ENCODE measurements around the gene BCAM. TPM values are rescaled to one million over a fixed set of nuclear protein-coding genes. Genes with fewer than 3 reads are reported as not detected.

BCAM gene
- total and polyA plus RNA-seq, 2 of the 4 experiments (the other 2 are of a cell fraction): 2.3 to 35.7 TPM

DNA sequence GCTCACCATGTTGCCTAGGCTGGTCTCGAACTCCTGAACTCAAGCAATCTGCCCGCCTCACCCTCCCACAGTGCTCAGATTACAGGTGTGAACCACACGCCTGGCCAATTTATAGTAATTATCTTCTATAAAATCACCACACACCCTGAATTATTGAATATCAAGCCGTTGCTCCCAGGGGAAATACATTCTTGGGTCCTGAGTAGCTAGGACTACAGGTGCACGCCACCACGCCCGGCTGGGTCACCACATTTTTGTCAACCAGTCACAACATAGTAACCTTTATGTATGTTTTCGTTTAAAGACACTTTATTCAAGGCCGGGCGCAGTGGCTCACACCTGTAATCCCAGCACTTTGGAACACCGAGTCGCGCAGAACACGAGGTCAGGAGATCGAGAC lies 22.9 kb upstream of the BCAM start:
- H3K9me3 ChIP-seq (ENCODE audit: control insufficient read depth, insufficient read depth, low read length): no peaks in the 10 kb centered on the region
- H2AK9ac ChIP-seq (replicated peaks; ENCODE audit: low read depth, low read length, poor library complexity): no peak overlapping the region
- in situ Hi-C loops (cut with MboI; ENCODE audit: low sequenced_read_pairs): loop anchor here (25.0 kb wide), 1 partner anchor 224 kb away; no protein-coding TSS in a partner anchor
- no peak overlapping the region for H3K4ac ChIP-seq (ENCODE audit: low read depth, low read length)
- H3K14ac ChIP-seq (replicated peaks; ENCODE audit: low read depth, low read length): no peak overlapping the region
- H3K9ac ChIP-seq (ENCODE audit: low read depth, low read length): no peak overlapping the region
- H3K4me3 ChIP-seq (ENCODE audit: insufficient read depth, low read depth, low read length): no peak overlapping the region
- 100% methylated on average over 1 of the region's 15 CpGs; no CpG with 5 or more reads in 1 of the 2 experiments for WGBS, 2 experiments (ENCODE audit: extremely low coverage in 2 of 2, insufficient read length in 1 of 2)
- ATAC-seq (ENCODE audit: low read depth): no peak
- intact Hi-C loops (cut with micrococcal nuclease): no loop called here
- H2AFZ ChIP-seq (replicated peaks; ENCODE audit: low read length, poor library complexity): no peak overlapping the region
- no peak overlapping the region for H4K5ac ChIP-seq (ENCODE audit: low read depth, low read length)
- no peak for DNase-seq
- TF ChIP-seq SMC3 (IDR thresholded peaks at IDR 0.05; ENCODE audit: low read depth, low read length): no peak
- no peak for TF ChIP-seq CEBPB (IDR thresholded peaks at IDR 0.05; ENCODE audit: low read depth, low read length)
- no peak for TF ChIP-seq MAZ (IDR thresholded peaks at IDR 0.05; ENCODE audit: borderline replicate concordance, low read depth, low read length)
- TF ChIP-seq ELK1 (IDR thresholded peaks at IDR 0.05; ENCODE audit: borderline replicate concordance, low read depth, low read length): no peak
- TF ChIP-seq CTCF (conservative IDR thresholded peaks at IDR 0.05; ENCODE audit: low read depth, low read length): no peak
- no peak for TF ChIP-seq RAD21 (IDR thresholded peaks at IDR 0.05; ENCODE audit: low read length)
- no peak for TF ChIP-seq RCOR1 (IDR thresholded peaks at IDR 0.05; ENCODE audit: insufficient replicate concordance, low read length)
- no peak for TF ChIP-seq RFX5 (IDR thresholded peaks at IDR 0.05; ENCODE audit: low read depth, low read length)
- no peak for TF ChIP-seq POLR2A (IDR thresholded peaks at IDR 0.05; ENCODE audit: low read depth, low read length)
- no peak for TF ChIP-seq BHLHE40 (IDR thresholded peaks at IDR 0.05; ENCODE audit: low read depth, low read length)
- no peak for TF ChIP-seq MXI1 (IDR thresholded peaks at IDR 0.05; ENCODE audit: borderline replicate concordance, low read depth, low read length)
- no peak for TF ChIP-seq FOS (IDR thresholded peaks at IDR 0.05; ENCODE audit: low read depth, low read length)
- TF ChIP-seq MAFK (IDR thresholded peaks at IDR 0.05; ENCODE audit: low read depth, low read length): no peak
- TF ChIP-seq CHD1 (IDR thresholded peaks at IDR 0.05; ENCODE audit: low read depth, low read length): no peak
- no peak for TF ChIP-seq USF2 (IDR thresholded peaks at IDR 0.05; ENCODE audit: low read depth, low read length)
- TF ChIP-seq NFE2L2 (IDR thresholded peaks at IDR 0.05; ENCODE audit: low read depth, low read length): no peak
- no peak overlapping the region for H2BK120ac ChIP-seq (ENCODE audit: low read depth, low read length)
- H3K4me1 ChIP-seq (ENCODE audit: control insufficient read depth, insufficient read depth, low read length): no peaks in the 10 kb centered on the region
- no peak overlapping the region for H2BK15ac ChIP-seq (ENCODE audit: low read depth, low read length)
- no peak overlapping the region for H3K18ac ChIP-seq (ENCODE audit: low read depth, low read length)
- H2BK5ac ChIP-seq (ENCODE audit: low read depth, low read length, poor library complexity, severe bottlenecking): no peak overlapping the region
- no peaks in the 10 kb centered on the region for H3K79me1 ChIP-seq (ENCODE audit: low read depth in 1 of 2, low read length in 2 of 2)
- no peak overlapping the region for H3K27ac ChIP-seq (ENCODE audit: insufficient read depth, low read length)
- no peak overlapping the region for H3K23ac ChIP-seq (ENCODE audit: low read depth, low read length)
- dilution Hi-C loops (cut with HindIII; ENCODE audit: low sequenced_read_pairs, unreplicated experiment): no loop called here
- ChIA-PET POLR2A (ENCODE audit: unreplicated experiment) (no interaction called here), CTCF (interaction anchor here (1.3 kb wide), 1 partner anchor 97 kb away, joined by 5 read pairs; no protein-coding TSS in a partner anchor)
- H4K91ac ChIP-seq (ENCODE audit: insufficient read depth, low read depth, low read length): no peak overlapping the region
- no peak overlapping the region for H3K4me2 ChIP-seq (ENCODE audit: low read depth, low read length)
- H3K36me3 ChIP-seq (ENCODE audit: control insufficient read depth, insufficient read depth, low read length): no peaks in the 10 kb centered on the region
- H4K20me1 ChIP-seq (ENCODE audit: insufficient read depth, low read length): no peaks in the 10 kb centered on the region
- no peak overlapping the region for H3K56ac ChIP-seq (ENCODE audit: extremely low read depth, insufficient read depth, low read length)
- H4K8ac ChIP-seq (ENCODE audit: low read depth in 2 of 2, low read length in 2 of 2): no peak overlapping the region
- H3K27me3 ChIP-seq (ENCODE audit: control insufficient read depth, insufficient read depth, low read length): no peaks in the 10 kb centered on the region
- H2BK20ac ChIP-seq (ENCODE audit: low read depth, low read length): no peak overlapping the region
- no TSS peak for BruUV-seq (replicated peaks)
- no peaks in the 10 kb centered on the region for H3K9me1 ChIP-seq (ENCODE audit: insufficient read depth, low read length)
- no peak overlapping the region for H2AK5ac ChIP-seq (ENCODE audit: low read depth, low read length)
